ENCODE measurements around the gene DPP8.
A peak's percentile ranks its signal among the peaks of the same experiment; 100 is the strongest.
"Not testable (repeated sequence)": the region's sequence is repeated elsewhere in the genome, so short reads cannot be mapped to it uniquely, and the experiment has no call there.

DPP8 gene

GRCh38 chr15:65516997-65517865 lies at the start of gene DPP8:
TSS of gene DPP8 (minus strand) at chr15:65517689. CDS start at chr15:65512553, 5,136 bp downstream.
- peak within 1 kb of the TSS; percentile 99 for H3K4me3 ChIP-seq (ENCODE audit: low read length)

GRCh38 chr15:65561934-65562333 lies 44.4 kb upstream of the DPP8 start:
- H3K4me3 ChIP-seq (ENCODE audit: low read length), result no peak overlapping the region
- no peak for TF ChIP-seq ZNF274 (IDR thresholded peaks at IDR 0.05; ENCODE audit: low read depth, low read length)

More at GRCh38 chr15:65516997-65517865, at the start of gene DPP8:
- TF ChIP-seq ZNF274 (IDR thresholded peaks at IDR 0.05; ENCODE audit: low read depth, low read length), result no peak

- TF ChIP-seq ZNF274 (IDR thresholded peaks at IDR 0.05; ENCODE audit: low read depth, low read length), result no peak
- H3K4me3 ChIP-seq (ENCODE audit: low read length), result no peak overlapping the region
Measured at GRCh38 chr15:65559941-65560340, 42.5 kb upstream of the DPP8 start.

- no peak overlapping the region for H3K4me3 ChIP-seq (ENCODE audit: low read length)
- no peak for TF ChIP-seq ZNF274 (IDR thresholded peaks at IDR 0.05; ENCODE audit: low read depth, low read length)
Measured at GRCh38 chr15:65558997-65559760, 41.7 kb upstream of the DPP8 start.

GRCh38 chr15:65558336-65558735 lies 40.8 kb upstream of the DPP8 start:
- TF ChIP-seq ZNF274 (IDR thresholded peaks at IDR 0.05; ENCODE audit: low read depth, low read length), result no peak
- no peak overlapping the region for H3K4me3 ChIP-seq (ENCODE audit: low read length)

- no peak overlapping the region for H3K4me3 ChIP-seq (ENCODE audit: low read length)
- TF ChIP-seq ZNF274 (IDR thresholded peaks at IDR 0.05; ENCODE audit: low read depth, low read length), result no peak
Measured at GRCh38 chr15:65556622-65557021, 39.1 kb upstream of the DPP8 start.

GRCh38 chr15:65553691-65554090 lies 36.2 kb upstream of the DPP8 start:
- no peak overlapping the region for H3K4me3 ChIP-seq (ENCODE audit: low read length)
- no peak for TF ChIP-seq ZNF274 (IDR thresholded peaks at IDR 0.05; ENCODE audit: low read depth, low read length)

- H3K4me3 ChIP-seq (ENCODE audit: low read length), result not testable (repeated sequence)
Measured at GRCh38 chr15:65552851-65553250, 35.4 kb upstream of the DPP8 start.

GRCh38 chr15:65551183-65551582 lies 33.7 kb upstream of the DPP8 start:
- no peak for TF ChIP-seq ZNF274 (IDR thresholded peaks at IDR 0.05; ENCODE audit: low read depth, low read length)
- no peak overlapping the region for H3K4me3 ChIP-seq (ENCODE audit: low read length)

GRCh38 chr15:65550681-65551098 lies 33.2 kb upstream of the DPP8 start:
- no peak for TF ChIP-seq ZNF274 (IDR thresholded peaks at IDR 0.05; ENCODE audit: low read depth, low read length)

GRCh38 chr15:65549288-65549687 lies 31.8 kb upstream of the DPP8 start:
- not testable (repeated sequence) for H3K4me3 ChIP-seq (ENCODE audit: low read length)

More at GRCh38 chr15:65550681-65551098, 33.2 kb upstream of the DPP8 start:
- no peak overlapping the region for H3K4me3 ChIP-seq (ENCODE audit: low read length)

GRCh38 chr15:65547841-65548240 lies 30.4 kb upstream of the DPP8 start:
- no peak overlapping the region for H3K4me3 ChIP-seq (ENCODE audit: low read length)
- TF ChIP-seq ZNF274 (IDR thresholded peaks at IDR 0.05; ENCODE audit: low read depth, low read length), result no peak

- TF ChIP-seq ZNF274 (IDR thresholded peaks at IDR 0.05; ENCODE audit: low read depth, low read length), result no peak
Measured at GRCh38 chr15:65541231-65541820, 23.8 kb upstream of the DPP8 start.

GRCh38 chr15:65540314-65540713 lies 22.8 kb upstream of the DPP8 start:
- no peak for TF ChIP-seq ZNF274 (IDR thresholded peaks at IDR 0.05; ENCODE audit: low read depth, low read length)
- H3K4me3 ChIP-seq (ENCODE audit: low read length), result no peak overlapping the region

More at GRCh38 chr15:65541231-65541820, 23.8 kb upstream of the DPP8 start:
- H3K4me3 ChIP-seq (ENCODE audit: low read length), result no peak overlapping the region

GRCh38 chr15:65535192-65535591 lies 17.7 kb upstream of the DPP8 start:
- H3K4me3 ChIP-seq (ENCODE audit: low read length), result no peak overlapping the region
- no peak for TF ChIP-seq ZNF274 (IDR thresholded peaks at IDR 0.05; ENCODE audit: low read depth, low read length)
